ENCODE measurements around the gene SPEN.
A peak's percentile ranks its signal among the peaks of the same experiment; 100 is the strongest.

Gene SPEN

DNA sequence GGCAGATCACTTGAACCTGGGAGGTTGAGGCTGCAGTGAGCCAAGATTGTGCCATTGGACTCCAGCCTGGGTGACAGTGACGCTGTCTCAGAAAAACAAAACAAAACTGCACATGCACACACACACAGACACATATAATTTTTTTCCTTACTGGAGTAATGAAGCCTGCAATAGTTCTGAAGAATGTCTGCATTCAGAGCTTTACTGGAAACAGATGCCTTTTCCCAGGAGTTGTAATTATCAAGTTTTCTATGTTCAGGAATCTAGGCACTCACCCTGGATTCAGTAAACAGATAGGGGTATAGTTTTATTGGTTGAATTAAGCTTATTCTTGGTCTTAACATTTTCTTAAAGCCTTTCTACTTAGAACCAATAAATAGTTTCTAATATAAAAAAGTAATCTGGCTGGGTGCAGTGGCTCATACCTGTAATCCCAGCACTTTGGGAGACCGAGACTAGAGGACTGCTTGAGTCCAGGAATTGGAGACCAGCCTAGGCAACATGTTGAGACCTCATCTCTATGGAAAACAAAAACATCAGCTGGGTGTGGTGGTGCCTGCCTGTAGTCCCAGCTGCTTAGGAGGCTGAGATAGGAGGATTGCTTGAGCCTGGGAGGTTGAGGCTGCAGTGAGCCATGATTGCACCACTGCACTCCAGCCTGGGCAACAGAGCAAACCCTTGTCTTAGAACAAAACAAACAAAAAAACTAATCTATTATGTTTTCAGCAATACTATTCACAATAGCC, 15.8 kb downstream of the SPEN start:
- H3K9me3 ChIP-seq (ENCODE audit: low read depth, low read length): no peaks in the 10 kb centered on the region
- no peak overlapping the region for H3K4me3 ChIP-seq
- no peak for DNase-seq (ENCODE audit: low read depth, low spot score)
- H3K36me3 ChIP-seq (ENCODE audit: insufficient read depth, low read length): peaks cover 7% of the 10 kb centered on the region
- TF ChIP-seq EZH2 (IDR thresholded peaks at IDR 0.05): no peak
- TF ChIP-seq FOXP2 (optimal IDR thresholded peaks at IDR 0.05; ENCODE audit: control extremely low read depth, extremely low read length, insufficient read depth): no peak
- no peak for TF ChIP-seq POLR2AphosphoS5 (IDR thresholded peaks at IDR 0.05; ENCODE audit: borderline replicate concordance, low read depth, low read length)
- no peak overlapping the region for H3K9ac ChIP-seq (ENCODE audit: insufficient read length)
- H3K27ac ChIP-seq: peak overlapping the region; percentile 25; the same call in 1 of the 2 replicates

DNA sequence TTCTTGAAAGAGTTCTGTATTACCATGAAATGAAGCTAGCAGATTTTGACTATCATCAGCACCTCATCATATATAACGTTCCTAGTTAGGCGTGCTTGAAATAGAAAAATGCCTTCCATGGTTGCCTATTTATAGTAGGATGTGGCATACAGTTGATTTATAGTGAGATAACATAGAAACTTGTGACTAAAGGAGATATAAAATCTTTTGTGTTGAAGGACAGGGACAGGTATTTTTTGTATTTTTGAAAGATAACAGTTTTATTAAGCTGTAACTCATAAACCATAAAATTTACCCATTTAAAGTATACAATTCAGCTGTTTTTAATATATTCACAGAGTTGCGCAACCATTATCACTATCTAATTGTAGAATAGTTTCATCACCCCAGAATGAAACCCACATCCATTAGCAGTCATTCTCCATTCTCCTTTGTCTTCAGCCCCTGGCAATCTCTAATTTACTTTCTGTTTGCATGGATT, 19.3 kb downstream of the SPEN start:
- H3K9me3 ChIP-seq (ENCODE audit: low read depth, low read length): no peaks in the 10 kb centered on the region
- TF ChIP-seq EZH2 (IDR thresholded peaks at IDR 0.05) (no peak), FOXP2 (optimal IDR thresholded peaks at IDR 0.05; ENCODE audit: control extremely low read depth, extremely low read length, insufficient read depth) (no peak), POLR2AphosphoS5 (IDR thresholded peaks at IDR 0.05; ENCODE audit: borderline replicate concordance, low read depth, low read length) (no peak)
- no peak for DNase-seq (ENCODE audit: low read depth, low spot score)
- H3K4me3 ChIP-seq: 0 out of 2 replicates have a peak overlapping the region, but pooled peaks have one; percentile 4
- peaks cover 7% of the 10 kb centered on the region for H3K36me3 ChIP-seq (ENCODE audit: insufficient read depth, low read length)
- H3K9ac ChIP-seq (ENCODE audit: insufficient read length): no peak overlapping the region
- H3K27ac ChIP-seq: peak overlapping the region; percentile 76

DNA sequence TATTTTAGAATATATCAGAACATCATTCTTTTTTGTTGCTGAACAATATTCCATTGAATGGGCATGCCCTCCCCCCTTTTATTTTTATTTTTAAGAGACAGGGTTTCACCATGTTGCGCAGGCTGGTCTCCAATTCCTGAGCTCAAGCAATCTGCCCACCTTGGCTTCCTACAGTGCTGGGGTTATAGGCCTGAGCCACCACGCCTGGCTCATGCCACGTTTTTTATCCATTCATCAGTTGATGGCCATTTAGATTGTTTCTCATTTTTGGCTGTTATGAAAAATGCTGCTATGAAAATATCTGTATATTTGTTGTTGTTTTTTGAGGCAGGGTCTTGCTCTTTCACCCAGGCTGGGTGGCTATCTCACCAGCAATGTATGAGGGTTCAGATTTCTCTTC, 19.8 kb downstream of the SPEN start:
- Histone ChIP-seq H3K27ac (peak overlapping the region; percentile 76), H3K4me3 (0 out of 2 replicates have a peak overlapping the region, but pooled peaks have one; percentile 4), H3K36me3 (ENCODE audit: insufficient read depth, low read length) (peaks cover 7% of the 10 kb centered on the region), H3K9ac (ENCODE audit: insufficient read length) (no peak overlapping the region), H3K9me3 (ENCODE audit: low read depth, low read length) (no peaks in the 10 kb centered on the region)
- DNase-seq (ENCODE audit: low read depth, low spot score): no peak
- TF ChIP-seq FOXP2 (optimal IDR thresholded peaks at IDR 0.05; ENCODE audit: control extremely low read depth, extremely low read length, insufficient read depth) (no peak), POLR2AphosphoS5 (IDR thresholded peaks at IDR 0.05; ENCODE audit: borderline replicate concordance, low read depth, low read length) (no peak), EZH2 (IDR thresholded peaks at IDR 0.05) (no peak)

DNA sequence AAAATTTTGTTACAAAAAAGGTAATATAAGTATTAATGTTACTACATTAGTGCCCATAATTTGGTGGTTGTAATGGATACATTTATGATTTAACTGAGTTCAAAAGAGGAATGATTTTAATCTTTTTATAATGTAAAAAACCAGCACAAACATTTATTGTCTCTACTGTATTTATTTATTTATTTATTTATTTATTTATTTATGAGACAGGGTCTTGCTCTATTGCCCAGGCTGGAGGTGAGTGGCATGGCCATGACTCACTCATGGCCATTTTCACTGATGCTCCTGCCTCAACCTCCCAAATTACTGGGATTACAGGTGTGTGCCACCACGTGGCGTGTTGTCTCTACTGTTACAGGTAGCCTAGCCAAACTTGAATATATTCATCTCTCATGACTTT, 21.9 kb downstream of the SPEN start:
- no peak for DNase-seq (ENCODE audit: low read depth, low spot score)
- H3K36me3 ChIP-seq (ENCODE audit: insufficient read depth, low read length): peaks cover 27% of the 10 kb centered on the region
- H3K27ac ChIP-seq: no peak overlapping the region
- H3K4me3 ChIP-seq: no peak overlapping the region
- no peak overlapping the region for H3K9ac ChIP-seq (ENCODE audit: insufficient read length)
- no peaks in the 10 kb centered on the region for H3K9me3 ChIP-seq (ENCODE audit: low read depth, low read length)
- TF ChIP-seq POLR2AphosphoS5 (IDR thresholded peaks at IDR 0.05; ENCODE audit: borderline replicate concordance, low read depth, low read length) (no peak), EZH2 (IDR thresholded peaks at IDR 0.05) (no peak), FOXP2 (optimal IDR thresholded peaks at IDR 0.05; ENCODE audit: control extremely low read depth, extremely low read length, insufficient read depth) (no peak)

DNA sequence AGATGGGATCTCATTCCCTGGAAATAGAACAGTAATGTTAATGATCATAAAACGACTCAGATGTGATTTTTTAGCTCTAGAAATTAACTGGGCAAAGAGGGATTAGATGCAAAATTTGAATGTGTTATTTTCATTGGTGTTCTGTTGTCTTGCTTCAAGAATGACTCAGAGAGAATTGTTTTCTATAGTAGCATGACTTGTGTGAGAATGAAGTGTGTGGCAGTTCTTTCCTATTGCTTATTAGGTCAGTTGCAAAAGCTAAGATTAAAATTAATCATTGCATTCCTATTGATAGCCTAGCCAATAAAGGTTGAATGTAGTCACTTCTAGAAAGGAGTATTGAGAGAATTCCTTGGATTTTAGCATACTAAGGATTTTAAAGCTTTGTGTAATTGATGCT, 22.9 kb downstream of the SPEN start:
- H3K9ac ChIP-seq (ENCODE audit: insufficient read length): no peak overlapping the region
- H3K4me3 ChIP-seq: no peak overlapping the region
- H3K27ac ChIP-seq: no peak overlapping the region; the same call in 1 of the 2 replicates
- peaks cover 27% of the 10 kb centered on the region for H3K36me3 ChIP-seq (ENCODE audit: insufficient read depth, low read length)
- TF ChIP-seq EZH2 (IDR thresholded peaks at IDR 0.05) (no peak), FOXP2 (optimal IDR thresholded peaks at IDR 0.05; ENCODE audit: control extremely low read depth, extremely low read length, insufficient read depth) (no peak), POLR2AphosphoS5 (IDR thresholded peaks at IDR 0.05; ENCODE audit: borderline replicate concordance, low read depth, low read length) (no peak)
- no peaks in the 10 kb centered on the region for H3K9me3 ChIP-seq (ENCODE audit: low read depth, low read length)
- DNase-seq (ENCODE audit: low read depth, low spot score): no peak

DNA sequence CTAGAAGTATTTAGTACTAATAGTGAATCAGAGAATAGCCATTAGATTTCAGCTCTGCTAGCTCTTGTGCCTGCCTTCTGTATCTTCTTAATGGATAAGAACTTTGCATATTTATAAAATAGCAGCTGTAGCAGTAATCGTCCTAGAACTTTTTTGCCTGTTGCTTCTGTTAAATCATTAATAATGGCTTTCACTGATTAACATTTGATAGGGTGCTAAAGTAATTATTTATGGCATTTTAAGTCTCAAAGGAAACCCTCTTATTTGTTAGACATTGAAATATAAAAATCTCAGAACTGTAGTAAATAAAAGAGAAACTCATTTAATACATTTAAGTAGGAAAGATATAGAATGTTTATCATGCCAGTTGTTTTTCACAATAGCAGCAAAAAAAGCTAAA, 27.0 kb downstream of the SPEN start:
- Histone ChIP-seq H3K27ac (no peak overlapping the region), H3K9me3 (ENCODE audit: low read depth, low read length) (no peaks in the 10 kb centered on the region), H3K36me3 (ENCODE audit: insufficient read depth, low read length) (peaks cover 41% of the 10 kb centered on the region), H3K9ac (ENCODE audit: insufficient read length) (no peak overlapping the region), H3K4me3 (no peak overlapping the region)
- no peak for TF ChIP-seq EZH2 (IDR thresholded peaks at IDR 0.05)
- no peak for TF ChIP-seq POLR2AphosphoS5 (IDR thresholded peaks at IDR 0.05; ENCODE audit: borderline replicate concordance, low read depth, low read length)
- TF ChIP-seq FOXP2 (optimal IDR thresholded peaks at IDR 0.05; ENCODE audit: control extremely low read depth, extremely low read length, insufficient read depth): no peak
- no peak for DNase-seq (ENCODE audit: low read depth, low spot score)

DNA sequence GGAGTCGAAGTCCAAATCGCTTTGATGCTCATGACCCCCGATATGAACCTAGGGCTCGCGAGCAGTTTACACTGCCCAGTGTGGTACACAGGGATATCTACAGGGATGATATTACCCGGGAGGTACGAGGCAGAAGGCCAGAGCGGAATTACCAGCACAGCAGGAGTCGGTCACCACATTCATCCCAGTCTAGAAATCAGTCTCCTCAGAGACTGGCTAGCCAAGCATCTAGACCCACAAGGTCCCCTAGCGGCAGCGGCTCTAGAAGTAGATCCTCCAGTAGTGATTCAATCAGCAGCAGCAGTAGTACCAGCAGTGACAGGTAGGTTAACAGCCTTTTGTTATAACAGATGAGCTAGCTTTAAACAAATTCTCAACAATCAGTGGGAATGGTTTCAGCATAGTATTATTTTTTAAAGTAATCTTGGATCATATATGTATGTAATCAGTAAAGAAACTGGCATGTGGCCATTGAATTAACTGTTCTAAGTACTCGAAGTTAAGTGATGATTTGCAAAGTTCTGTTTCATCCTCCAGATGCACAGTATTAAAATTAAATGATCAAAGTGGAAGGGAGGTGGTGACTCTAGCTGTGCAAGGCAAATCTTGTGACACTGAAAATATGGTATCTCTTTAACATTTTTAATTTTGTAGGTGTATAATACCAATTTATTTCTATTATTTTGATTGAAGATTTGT, 29.0 kb downstream of the SPEN start:
- H3K9me3 ChIP-seq (ENCODE audit: low read depth, low read length): no peaks in the 10 kb centered on the region
- 0 out of 2 replicates have a peak overlapping the region, but pooled peaks have one; percentile 39 for H3K27ac ChIP-seq
- H3K9ac ChIP-seq (ENCODE audit: insufficient read length): no peak overlapping the region
- DNase-seq (ENCODE audit: low read depth, low spot score): no peak
- TF ChIP-seq EZH2 (IDR thresholded peaks at IDR 0.05): no peak
- no peak for TF ChIP-seq POLR2AphosphoS5 (IDR thresholded peaks at IDR 0.05; ENCODE audit: borderline replicate concordance, low read depth, low read length)
- no peak for TF ChIP-seq FOXP2 (optimal IDR thresholded peaks at IDR 0.05; ENCODE audit: control extremely low read depth, extremely low read length, insufficient read depth)
- H3K4me3 ChIP-seq: no peak overlapping the region
- H3K36me3 ChIP-seq (ENCODE audit: insufficient read depth, low read length): peaks cover 48% of the 10 kb centered on the region

DNA sequence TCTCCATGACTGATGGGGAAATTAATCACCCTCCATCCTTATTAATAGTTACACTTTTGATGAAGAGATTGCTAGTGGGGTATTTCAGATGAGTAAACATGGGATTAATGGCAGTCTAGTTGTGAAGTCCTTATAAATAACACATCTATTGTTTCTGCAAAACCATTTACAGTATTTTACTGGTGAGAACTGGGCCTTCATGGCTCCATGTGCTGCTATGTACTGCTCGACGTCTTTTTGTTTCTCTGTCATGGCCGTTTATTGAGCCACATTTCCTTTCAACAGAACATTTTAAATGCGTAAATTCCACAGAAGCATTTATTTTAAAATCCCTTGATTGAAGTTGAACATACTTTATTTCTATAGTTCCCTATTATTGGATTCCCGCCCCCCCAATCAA, 34.5 kb downstream of the SPEN start:
- no peak for DNase-seq (ENCODE audit: low read depth, low spot score)
- peaks cover 16% of the 10 kb centered on the region for H3K36me3 ChIP-seq (ENCODE audit: insufficient read depth, low read length)
- H3K9me3 ChIP-seq (ENCODE audit: low read depth, low read length): no peaks in the 10 kb centered on the region
- TF ChIP-seq POLR2AphosphoS5 (IDR thresholded peaks at IDR 0.05; ENCODE audit: borderline replicate concordance, low read depth, low read length) (no peak), FOXP2 (optimal IDR thresholded peaks at IDR 0.05; ENCODE audit: control extremely low read depth, extremely low read length, insufficient read depth) (no peak), EZH2 (IDR thresholded peaks at IDR 0.05) (no peak)
- H3K4me3 ChIP-seq: no peak overlapping the region
- peak overlapping the region; percentile 17; the same call in 1 of the 2 replicates for H3K27ac ChIP-seq
- no peak overlapping the region for H3K9ac ChIP-seq (ENCODE audit: insufficient read length)
